H1 (cell line): Measurements from ENCODE around the gene CPA4. TPM values are rescaled to one million over a fixed set of nuclear protein-coding genes. Genes with fewer than 3 reads are reported as not detected.
A peak's percentile ranks its signal among the peaks of the same experiment; 100 is the strongest.

ENCODE experiments used
- CTCF ChIA-PET: fragments of 300-600 bp; sonication (Branson Sonifier 250); formaldehyde crosslinking; loops from one replicate; lab custom pipeline; 2021; ENCODE audit not compliant: partially characterized antibody; lab: Charles Lee
- POLR2A ChIA-PET: fragments of 300-600 bp; sonication (Branson Sonifier 250); formaldehyde crosslinking; loops from one replicate; lab custom pipeline; 2021; ENCODE audit warnings: inconsistent platforms; ENCODE audit not compliant: partially characterized antibody; lab: Charles Lee
- DNase-seq, 2 experiments: peaks; one replicate each; pipeline versions ENCODE4 v3.0.0 to v3.0.0-alpha.2; 2010 to 2022; ENCODE audit warnings: low spot score in 2 of 2, low read depth in 1 of 2, mixed read lengths in 1 of 2
- FAIRE-seq: peaks from 2 replicates; lab custom pipeline; 2011; peaks lifted over from hg19 to GRCh38; lab: Jason Lieb, UNC
- H2AFZ ChIP-seq: 2 replicates; pipeline ENCODE4 v1.8.1; 2012; ENCODE audit warnings: low read length, inconsistent platforms
- H2AK5ac ChIP-seq: 2 replicates; pipeline ENCODE4 v1.6.1; 2013; ENCODE audit warnings: low read depth, low read length
- H2BK120ac ChIP-seq: replicated peaks from 2 replicates; pipeline ENCODE3; 2013; ENCODE audit warnings: low read depth, low read length, inconsistent platforms
- H2BK12ac ChIP-seq: 2 replicates; pipeline ENCODE4 v1.6.1; 2013; ENCODE audit warnings: low read depth, low read length
- H2BK15ac ChIP-seq: 2 replicates; pipeline ENCODE4 v1.6.1; 2013; ENCODE audit warnings: low read length
- H2BK20ac ChIP-seq: 2 replicates; pipeline ENCODE4 v1.6.1; 2013; ENCODE audit warnings: low read length
- H2BK5ac ChIP-seq: 2 replicates; pipeline ENCODE4 v1.6.1; 2013; ENCODE audit warnings: low read depth, low read length
- H3K14ac ChIP-seq: 2 replicates; pipeline ENCODE4 v1.6.1; 2013; ENCODE audit warnings: inconsistent platforms; ENCODE audit not compliant: insufficient read length
- H3K18ac ChIP-seq: 2 replicates; pipeline ENCODE4 v1.6.1; 2013; ENCODE audit warnings: low read length; ENCODE audit errors: extremely low read depth
- H3K23ac ChIP-seq: 2 replicates; pipeline ENCODE4 v1.6.1; 2013; ENCODE audit warnings: inconsistent platforms; ENCODE audit not compliant: insufficient read length
- H3K23me2 ChIP-seq: 2 replicates; pipeline ENCODE4 v1.6.1; 2013; ENCODE audit warnings: low read depth, low read length
- H3K27ac ChIP-seq: 2 replicates; pipeline ENCODE4 v1.6.1; 2011; ENCODE audit warnings: low read depth, low read length, inconsistent platforms
- H3K27me3 ChIP-seq, 4 experiments: replicated peaks in 1 of 4; 1 replicate in 1 of 4; 2 replicates in 3 of 4; pipeline versions ENCODE4 v1.6.1 to v1.8.1; 2011 to 2013; ENCODE audit warnings: low read length in 3 of 4, mild to moderate bottlenecking in 3 of 4, inconsistent platforms in 2 of 4, mixed read lengths in 2 of 4, moderate library complexity in 1 of 4; ENCODE audit not compliant: control insufficient read depth in 3 of 4, insufficient read depth in 3 of 4; ENCODE audit errors: extremely low read depth in 1 of 4
- H3K36me3 ChIP-seq, 4 experiments: 2 replicates each; pipeline versions ENCODE4 v1.6.1 to v1.8.1; 2011 to 2013; ENCODE audit warnings: mild to moderate bottlenecking in 4 of 4, low read length in 3 of 4, moderate library complexity in 2 of 4, control low read depth in 1 of 4, inconsistent platforms in 1 of 4; ENCODE audit not compliant: insufficient read depth in 4 of 4, control insufficient read depth in 2 of 4
- H3K4ac ChIP-seq: replicated peaks from 2 replicates; pipeline ENCODE3; 2013; ENCODE audit warnings: low read length, low read depth, mixed read lengths, inconsistent platforms; ENCODE audit not compliant: insufficient read length
- H3K4me1 ChIP-seq, 4 experiments: replicated peaks in 1 of 4; 1 replicate in 1 of 4; 2 replicates in 3 of 4; pipeline versions ENCODE4 v1.6.1 to v1.8.1; 2011 to 2013; ENCODE audit warnings: low read length in 3 of 4, inconsistent platforms in 2 of 4, mixed read lengths in 1 of 4; ENCODE audit not compliant: insufficient read depth in 4 of 4, control insufficient read depth in 3 of 4
- H3K4me2 ChIP-seq, 2 experiments: 2 replicates each; pipeline versions ENCODE4 v1.6.1 to v1.8.1; 2011 to 2013; ENCODE audit warnings: low read depth in 2 of 2, low read length in 2 of 2, control low read depth in 1 of 2, inconsistent platforms in 1 of 2, mild to moderate bottlenecking in 1 of 2; ENCODE audit not compliant: insufficient read depth in 1 of 2
- H3K4me3 ChIP-seq, 4 experiments: fragments of 200-600, 300-600 bp in 1 of 4; sonication (generic), shearing (Covaris generic), sonication (Bioruptor Twin) in 1 of 4; 2 replicates each; pipeline versions ENCODE4 v1.5.1 to v1.8.1; 2011 to 2016; ENCODE audit warnings: low read length in 4 of 4, low read depth in 3 of 4, control low read depth in 2 of 4, inconsistent platforms in 2 of 4, mild to moderate bottlenecking in 2 of 4, mixed read lengths in 1 of 4, moderate library complexity in 1 of 4; ENCODE audit not compliant: insufficient read depth in 2 of 4; ENCODE audit errors: extremely low read depth in 1 of 4
- H3K56ac ChIP-seq: replicated peaks from 2 replicates; pipeline ENCODE3; 2013; ENCODE audit warnings: low read depth, mild to moderate bottlenecking, mixed read lengths, low read length, inconsistent platforms; ENCODE audit not compliant: insufficient read length
- H3K79me1 ChIP-seq: 2 replicates; pipeline ENCODE4 v1.6.1; 2013; ENCODE audit warnings: low read depth, low read length, control low read depth
- H3K79me2 ChIP-seq, 2 experiments: 2 replicates each; pipeline versions ENCODE4 v1.6.1 to v1.8.1; 2012 to 2013; ENCODE audit warnings: low read length in 2 of 2, mild to moderate bottlenecking in 2 of 2, inconsistent platforms in 1 of 2; ENCODE audit not compliant: insufficient read depth in 2 of 2, control insufficient read depth in 1 of 2
- H3K9ac ChIP-seq, 4 experiments: replicated peaks in 1 of 4; 1 replicate in 1 of 4; 2 replicates in 3 of 4; pipeline versions ENCODE4 v1.6.1 to v1.8.1; 2011 to 2013; ENCODE audit warnings: low read depth in 3 of 4, low read length in 3 of 4, control low read depth in 2 of 4, mild to moderate bottlenecking in 2 of 4, moderate library complexity in 2 of 4, inconsistent platforms in 1 of 4; ENCODE audit errors: extremely low read depth in 1 of 4
- H3K9me3 ChIP-seq, 2 experiments: 2 replicates each; pipeline versions ENCODE4 v1.6.1 to v1.8.1; 2012 to 2013; ENCODE audit warnings: mild to moderate bottlenecking in 2 of 2, moderate library complexity in 2 of 2, control low read depth in 1 of 2, inconsistent platforms in 1 of 2, low read depth in 1 of 2, low read length in 1 of 2, mixed read lengths in 1 of 2; ENCODE audit not compliant: insufficient read depth in 2 of 2
- H4K20me1 ChIP-seq, 2 experiments: replicated peaks in 1 of 2; 2 replicates each; pipeline versions ENCODE3 to v1.8.1; 2011 to 2013; ENCODE audit warnings: inconsistent platforms in 2 of 2, low read length in 2 of 2, mild to moderate bottlenecking in 1 of 2; ENCODE audit not compliant: insufficient read depth in 2 of 2, control insufficient read depth in 1 of 2
- H4K5ac ChIP-seq: 2 replicates; pipeline ENCODE4 v1.6.1; 2013; ENCODE audit warnings: low read length, low read depth, mixed read lengths, inconsistent platforms; ENCODE audit not compliant: insufficient read length
- H4K8ac ChIP-seq: 2 replicates; pipeline ENCODE4 v1.8.0; 2013; ENCODE audit warnings: mild to moderate bottlenecking, moderate library complexity, low read length, inconsistent platforms; ENCODE audit not compliant: insufficient read depth; ENCODE audit errors: extremely low read depth
- H4K91ac ChIP-seq: replicated peaks from 2 replicates; pipeline ENCODE3; 2013; ENCODE audit warnings: low read length, mixed read lengths, inconsistent platforms; ENCODE audit not compliant: insufficient read length
- CBX5 ChIP-seq: fragments of 300-800, 300-1000 bp; sonication (generic); IDR thresholded peaks from 2 replicates; pipeline ENCODE4 v1.7.1; 2016; ENCODE audit warnings: antibody characterized with exemption, low read length, low read depth
- HDAC6 ChIP-seq: IDR thresholded peaks from one replicate; pipeline ENCODE4 v1.7.1; 2012; ENCODE audit warnings: low read depth, mild to moderate bottlenecking, inconsistent platforms, low read length, moderate library complexity
- KDM1A ChIP-seq: fragments of 200-600, 300-600 bp; sonication (generic); IDR thresholded peaks from 2 replicates; pipeline ENCODE4 v1.7.1; 2016; ENCODE audit warnings: mild to moderate bottlenecking, low read length, borderline replicate concordance
- RFX5 ChIP-seq: IDR thresholded peaks from 2 replicates; pipeline ENCODE4 v1.6.1; 2011; ENCODE audit warnings: low read depth, low read length, improper control_type of control experiment, borderline replicate concordance
- SAP30 ChIP-seq: fragments of 300-600 bp; sonication (generic); IDR thresholded peaks from 2 replicates; pipeline ENCODE4 v1.7.1; 2012; ENCODE audit warnings: low read length, moderate library complexity, mild to moderate bottlenecking, inconsistent platforms; ENCODE audit not compliant: insufficient read depth, insufficient replicate concordance
- WGBS, 2 experiments: shearing (Covaris generic) in 1 of 2; methylation state at CpG; one replicate each; pipeline versions ENCODE4 v1.1.6 to v1.1.7; 2013 to 2015; ENCODE audit warnings: low lambda C conversion rate in 2 of 2, mixed read lengths in 2 of 2, inconsistent platforms in 1 of 2, low coverage in 1 of 2, missing lambda C conversion rate in 1 of 2; ENCODE audit not compliant: insufficient replicate concordance in 2 of 2, insufficient coverage in 1 of 2, insufficient read length in 1 of 2; ENCODE audit errors: extremely low coverage in 1 of 2, missing lambda C conversion rate in 1 of 2; 5-methylcytosine and 5-hydroxymethylcytosine counted together
- polyA plus RNA-seq, 7 experiments: library from polyadenylated mRNA; depleted of rRNA in 3 of 7; stranded (reverse) in 5 of 7; unstranded in 2 of 7; fragments of >200 nt in 5 of 7; fragments of 200-250 nt in 2 of 7; gene quantifications; 1 replicate in 5 of 7; 2 replicates in 1 of 7; 4 replicates in 1 of 7; pipeline versions ENCODE4 v1.2.1 to v1.2.3, GENCODE V29; 2011 to 2013; ENCODE audit warnings: missing spikeins in 2 of 7, mixed read lengths in 2 of 7
- total RNA-seq: library from RNA; stranded (reverse); fragmentation: NEBNext Ultra II Directional; extraction: Animal tissue kit (Norgen Biotek cat#: 25700); gene quantifications from 2 replicates; pipeline ENCODE4 v1.2.1, GENCODE V29; 2021

CPA4 gene
- total and polyA plus RNA-seq, 2 of the 8 experiments (the other 6 are each of a cell fraction or from before 2014, with no cell fraction given) = 0.03 TPM; not detected in 1

DNA sequence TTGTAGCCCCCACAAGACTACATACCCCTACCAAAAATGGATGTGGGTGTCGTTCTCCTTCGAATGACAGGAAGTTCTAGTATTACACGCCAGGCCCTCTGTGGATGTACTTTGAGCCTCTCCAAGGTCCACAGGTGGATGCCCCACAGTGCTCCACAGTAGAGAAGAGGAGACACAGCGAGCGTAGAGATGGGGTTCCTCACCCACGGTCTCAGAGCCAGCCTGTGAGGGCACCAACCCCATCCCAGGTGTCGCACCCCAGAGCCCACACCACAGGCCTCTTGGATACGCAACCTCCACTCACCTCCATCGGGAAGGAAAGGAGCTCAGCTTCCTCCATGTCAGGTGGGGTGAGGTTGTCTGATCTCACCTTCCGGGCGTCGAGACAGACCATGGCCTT lies 54.0 kb downstream of the CPA4 start:
- Histone ChIP-seq H3K4me1 (peaks cover 2 to 14% (median 8%) of the 10 kb centered on the region in 4 experiments), H2BK15ac (0 out of 2 replicates have a peak overlapping the region, but pooled peaks have one; percentile 29), H3K79me2 (no peaks in the 10 kb centered on the region), H2AFZ (no peak overlapping the region), H2BK120ac (no peak overlapping the region), H2BK20ac (0 out of 2 replicates have a peak overlapping the region, but pooled peaks have one; percentile 32), H2AK5ac (no peak overlapping the region), H3K9me3 (no peaks in the 10 kb centered on the region), H3K18ac (no peak overlapping the region; the same call in none of the 2 replicates), H3K56ac (no peak overlapping the region), H3K9ac (no peak overlapping the region), H3K4me2 (no peak overlapping the region), H4K8ac (no peak overlapping the region), H3K14ac (no peak overlapping the region), H2BK5ac (no peak overlapping the region), H4K5ac (no peak overlapping the region), H3K27me3 (no peaks in the 10 kb centered on the region), H3K23me2 (no peaks in the 10 kb centered on the region), H3K4me3 (no peak overlapping the region), H3K4ac (no peak overlapping the region), H3K23ac (no peak overlapping the region), H4K91ac (no peak overlapping the region), H2BK12ac (no peak overlapping the region), H3K79me1 (no peaks in the 10 kb centered on the region), H3K27ac (no peak overlapping the region), H4K20me1 (no peaks in the 10 kb centered on the region), H3K36me3 (no peaks in the 10 kb centered on the region)
- no peak for FAIRE-seq
- no peak for TF ChIP-seq CBX5
- TF ChIP-seq HDAC6 = no peak
- no peak for TF ChIP-seq KDM1A
- TF ChIP-seq SAP30 = no peak
- TF ChIP-seq RFX5 = no peak
- CTCF ChIA-PET = interaction anchor here (1.7 to 3.0 kb wide), 2 partner anchors 9 to 34 kb away, joined by 4 to 12 read pairs; partner anchors contain the start of gene CPA1
- POLR2A ChIA-PET = no interaction called here
- DNase-seq = no peak
- 94% methylated on average over 12 of the region's 12 CpGs; no CpG with 5 or more reads in 1 of the 2 experiments for WGBS, 2 experiments
